Keratinocyte (primary cell): ENCODE measurements around the gene ANO8.

Source experiments
- CTCF ChIP-seq, 3 experiments: IDR thresholded peaks in 1 of 3; conservative IDR thresholded peaks in 1 of 3; optimal IDR thresholded peaks in 1 of 3; 2 replicates in 2 of 3; 3 replicates in 1 of 3; pipeline versions ENCODE3 to v1.5.1; 2011; ENCODE audit warnings: low read length in 3 of 3, mild to moderate bottlenecking in 3 of 3, moderate library complexity in 2 of 3, control low read depth in 1 of 3, inconsistent platforms in 1 of 3; ENCODE audit not compliant: insufficient read depth in 2 of 3; ENCODE audit errors: extremely low read depth in 1 of 3
- EZH2 ChIP-seq: IDR thresholded peaks from one replicate; pipeline ENCODE4 v1.6.1; 2012; ENCODE audit warnings: inconsistent platforms, mild to moderate bottlenecking, low read length, moderate library complexity

- no peak for TF ChIP-seq CTCF (optimal IDR thresholded peaks at IDR 0.05 in 1 of 3, IDR thresholded peaks at IDR 0.05 in 1 of 3, conservative IDR thresholded peaks at IDR 0.05 in 1 of 3; ENCODE audit: extremely low read depth in 1 of 3, insufficient read depth in 2 of 3, low read length in 3 of 3)
- no peak for TF ChIP-seq EZH2
These were observed 7.2 kb upstream of the ANO8 start for GRCh38 chr19:17341845-17342244.
